HG03064 (cell line): Measurements from ENCODE around the gene EDIL3.

ENCODE experiments used
- ATAC-seq: cut with Tn5 transposase; IDR thresholded peaks from one replicate; pipeline ENCODE4 v1.9.1; 2021; ENCODE audit warnings: low read depth; ENCODE audit not compliant: unreplicated experiment

The EDIL3 gene

GRCh38 chr5:83924171-83924570, 460.5 kb downstream of the EDIL3 start:
- no peak for ATAC-seq

GRCh38 chr5:83922699-83923098, 462.0 kb downstream of the EDIL3 start:
- ATAC-seq, result no peak

GRCh38 chr5:83921666-83922193, 462.9 kb downstream of the EDIL3 start:
- ATAC-seq, result no peak

GRCh38 chr5:83919071-83920041, 465.3 kb downstream of the EDIL3 start:
- no peak for ATAC-seq

- no peak for ATAC-seq
Observed at GRCh38 chr5:83917261-83917908, 467.3 kb downstream of the EDIL3 start.

GRCh38 chr5:83914662-83915418, 469.8 kb downstream of the EDIL3 start:
- ATAC-seq, result no peak

- ATAC-seq, result no peak
Observed at GRCh38 chr5:83914199-83914598, 470.5 kb downstream of the EDIL3 start.

- ATAC-seq, result no peak
Observed at GRCh38 chr5:83913593-83913992, 471.1 kb downstream of the EDIL3 start.

GRCh38 chr5:83911367-83911919, 473.2 kb downstream of the EDIL3 start:
- ATAC-seq, result no peak

- ATAC-seq, result no peak
Observed at GRCh38 chr5:83900306-83900705, 484.4 kb downstream of the EDIL3 start.

- no peak for ATAC-seq
Observed at GRCh38 chr5:83899326-83899970, 485.2 kb downstream of the EDIL3 start.

- no peak for ATAC-seq
Observed at GRCh38 chr5:83895860-83896259, 488.8 kb downstream of the EDIL3 start.

- ATAC-seq, result no peak
Observed at GRCh38 chr5:83891261-83891660, 493.4 kb downstream of the EDIL3 start.
